HG02759 (cell line): ENCODE data around the gene ZNF862.

Experiments
- ATAC-seq: cut with Tn5 transposase; IDR thresholded peaks from one replicate; pipeline ENCODE4 v1.9.1; 2021; ENCODE audit warnings: mild to moderate bottlenecking, moderate library complexity; ENCODE audit not compliant: unreplicated experiment

ZNF862 gene

GRCh38 chr7:149809215-149809614 lies 29.0 kb upstream of the ZNF862 start:
- no peak for ATAC-seq

- no peak for ATAC-seq
Measured at GRCh38 chr7:149811221-149811620, 27.0 kb upstream of the ZNF862 start.

- no peak for ATAC-seq
Measured at GRCh38 chr7:149811831-149812490, 26.2 kb upstream of the ZNF862 start.

- ATAC-seq = no peak
Measured at GRCh38 chr7:149813254-149814035, 24.7 kb upstream of the ZNF862 start.

- ATAC-seq = no peak
Measured at GRCh38 chr7:149814494-149814893, 23.7 kb upstream of the ZNF862 start.

GRCh38 chr7:149815121-149815520 lies 23.1 kb upstream of the ZNF862 start:
- no peak for ATAC-seq

- ATAC-seq = no peak
Measured at GRCh38 chr7:149815661-149816266, 22.4 kb upstream of the ZNF862 start.

GRCh38 chr7:149816267-149816751 lies 21.9 kb upstream of the ZNF862 start:
- no peak for ATAC-seq

GRCh38 chr7:149816794-149817193 lies 21.4 kb upstream of the ZNF862 start:
- ATAC-seq = no peak

- no peak for ATAC-seq
Measured at GRCh38 chr7:149817301-149817771, 20.8 kb upstream of the ZNF862 start.

GRCh38 chr7:149817836-149818535 lies 20.2 kb upstream of the ZNF862 start:
- ATAC-seq = no peak

GRCh38 chr7:149818536-149818840 lies 19.7 kb upstream of the ZNF862 start:
- no peak for ATAC-seq

GRCh38 chr7:149819141-149819960 lies 18.8 kb upstream of the ZNF862 start:
- ATAC-seq = no peak

- no peak for ATAC-seq
Measured at GRCh38 chr7:149819961-149820340, 18.2 kb upstream of the ZNF862 start.

GRCh38 chr7:149820622-149821190 lies 17.5 kb upstream of the ZNF862 start:
- no peak for ATAC-seq

- no peak for ATAC-seq
Measured at GRCh38 chr7:149821191-149822148, 16.7 kb upstream of the ZNF862 start.

GRCh38 chr7:149822353-149822943 lies 15.7 kb upstream of the ZNF862 start:
- ATAC-seq = no peak

GRCh38 chr7:149823191-149823630 lies 15.0 kb upstream of the ZNF862 start:
- no peak for ATAC-seq
